Measurements from ENCODE around the gene ASMT. TPM values are rescaled to one million over a fixed set of nuclear protein-coding genes. Genes with fewer than 3 reads are reported as not detected.

The ASMT gene
- total and polyA plus RNA-seq, 2 of the 4 experiments (the other 2 are of a cell fraction), result not detected

DNA sequence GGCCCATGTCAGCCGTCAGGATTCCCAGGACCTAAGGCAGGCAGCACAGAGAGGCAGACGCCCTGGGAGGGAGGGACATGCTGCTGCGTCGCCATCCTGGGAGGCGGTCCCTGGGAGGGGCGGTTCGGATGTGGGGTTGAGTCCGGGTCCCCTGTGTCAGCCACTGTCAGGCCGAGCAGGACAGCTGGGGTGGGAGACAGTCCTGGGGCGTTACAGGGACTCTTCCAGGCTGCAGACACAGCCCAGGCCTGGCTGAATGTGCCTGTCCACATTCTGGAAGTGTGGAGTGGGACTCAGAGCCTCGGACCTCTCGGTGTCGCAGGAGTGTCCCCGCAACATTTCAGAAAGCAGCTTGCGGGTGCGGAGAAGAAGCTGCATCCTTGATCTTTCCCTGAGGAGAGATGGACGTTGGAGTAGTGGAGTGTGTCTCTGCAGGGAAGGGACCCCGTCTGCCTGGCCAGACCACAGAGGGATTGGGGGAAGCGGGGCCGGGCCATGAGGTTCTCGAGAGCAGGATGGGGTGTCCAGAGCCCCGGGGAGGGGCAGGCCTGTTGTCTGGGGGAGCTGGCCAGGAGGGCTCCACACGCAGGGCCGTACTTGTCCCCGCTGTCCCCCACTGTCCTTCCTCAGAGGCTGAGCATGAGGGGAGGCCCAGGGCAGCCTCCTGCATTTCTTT is 17.4 kb upstream of the ASMT start:
- no peak overlapping the region for H3K9ac ChIP-seq (ENCODE audit: low read depth, low read length)
- H3K36me3 ChIP-seq (ENCODE audit: control insufficient read depth, insufficient read depth, low read length), result peaks cover 85% of the 10 kb centered on the region
- no peak overlapping the region for H2BK120ac ChIP-seq (ENCODE audit: low read depth, low read length)
- H2BK15ac ChIP-seq (ENCODE audit: low read depth, low read length), result no peak overlapping the region
- no peak overlapping the region for H2BK5ac ChIP-seq (ENCODE audit: low read depth, low read length, poor library complexity, severe bottlenecking)
- no TSS peak for BruUV-seq (replicated peaks)
- peaks cover 55% of the 10 kb centered on the region for H4K20me1 ChIP-seq (ENCODE audit: insufficient read depth, low read length)
- H2AFZ ChIP-seq (replicated peaks; ENCODE audit: low read length, poor library complexity), result no peak overlapping the region
- H2AK5ac ChIP-seq (ENCODE audit: low read depth, low read length), result no peak overlapping the region
- no peak overlapping the region for H3K56ac ChIP-seq (ENCODE audit: extremely low read depth, insufficient read depth, low read length)
- H3K9me3 ChIP-seq (ENCODE audit: control insufficient read depth, insufficient read depth, low read length), result peaks cover 5% of the 10 kb centered on the region; the same call in 1 of the 2 replicates
- no peak overlapping the region for H3K18ac ChIP-seq (ENCODE audit: low read depth, low read length)
- peaks cover 3% of the 10 kb centered on the region; the same call in 1 of the 2 replicates for H3K4me1 ChIP-seq (ENCODE audit: control insufficient read depth, insufficient read depth, low read length)
- H2BK20ac ChIP-seq (ENCODE audit: low read depth, low read length), result no peak overlapping the region
- in situ Hi-C loops (cut with MboI; ENCODE audit: low sequenced_read_pairs) (loop anchor here (25.0 kb wide), 1 partner anchor 135 kb away; the partner anchor contains the start of gene ASMTL), dilution Hi-C loops (cut with HindIII; ENCODE audit: low sequenced_read_pairs, unreplicated experiment) (no loop called here), intact Hi-C loops (cut with micrococcal nuclease) (no loop called here)
- H3K9me1 ChIP-seq (ENCODE audit: insufficient read depth, low read length), result no peaks in the 10 kb centered on the region; the same call in 1 of the 2 replicates
- H3K4me3 ChIP-seq (ENCODE audit: insufficient read depth, low read depth, low read length), result no peak overlapping the region
- H4K8ac ChIP-seq (ENCODE audit: low read depth in 2 of 2, low read length in 2 of 2), result no peak overlapping the region
- no peak overlapping the region for H3K23ac ChIP-seq (ENCODE audit: low read depth, low read length)
- DNase-seq (no peak), ATAC-seq (ENCODE audit: low read depth) (no peak)
- H3K4me2 ChIP-seq (ENCODE audit: low read depth, low read length), result no peak overlapping the region
- no peak overlapping the region for H3K14ac ChIP-seq (replicated peaks; ENCODE audit: low read depth, low read length)
- H4K5ac ChIP-seq (ENCODE audit: low read depth, low read length), result no peak overlapping the region
- H3K79me1 ChIP-seq (ENCODE audit: low read depth in 1 of 2, low read length in 2 of 2), result peaks cover 7 to 29% of the 10 kb centered on the region in 2 experiments
- 94% methylated on average over 3 of the region's 25 CpGs; no CpG with 5 or more reads in 1 of the 2 experiments for WGBS, 2 experiments (ENCODE audit: extremely low coverage in 2 of 2, insufficient read length in 1 of 2)
- H4K91ac ChIP-seq (ENCODE audit: insufficient read depth, low read depth, low read length), result no peak overlapping the region
- no peak overlapping the region for H2AK9ac ChIP-seq (replicated peaks; ENCODE audit: low read depth, low read length, poor library complexity)
- TF ChIP-seq, protein P1, sequence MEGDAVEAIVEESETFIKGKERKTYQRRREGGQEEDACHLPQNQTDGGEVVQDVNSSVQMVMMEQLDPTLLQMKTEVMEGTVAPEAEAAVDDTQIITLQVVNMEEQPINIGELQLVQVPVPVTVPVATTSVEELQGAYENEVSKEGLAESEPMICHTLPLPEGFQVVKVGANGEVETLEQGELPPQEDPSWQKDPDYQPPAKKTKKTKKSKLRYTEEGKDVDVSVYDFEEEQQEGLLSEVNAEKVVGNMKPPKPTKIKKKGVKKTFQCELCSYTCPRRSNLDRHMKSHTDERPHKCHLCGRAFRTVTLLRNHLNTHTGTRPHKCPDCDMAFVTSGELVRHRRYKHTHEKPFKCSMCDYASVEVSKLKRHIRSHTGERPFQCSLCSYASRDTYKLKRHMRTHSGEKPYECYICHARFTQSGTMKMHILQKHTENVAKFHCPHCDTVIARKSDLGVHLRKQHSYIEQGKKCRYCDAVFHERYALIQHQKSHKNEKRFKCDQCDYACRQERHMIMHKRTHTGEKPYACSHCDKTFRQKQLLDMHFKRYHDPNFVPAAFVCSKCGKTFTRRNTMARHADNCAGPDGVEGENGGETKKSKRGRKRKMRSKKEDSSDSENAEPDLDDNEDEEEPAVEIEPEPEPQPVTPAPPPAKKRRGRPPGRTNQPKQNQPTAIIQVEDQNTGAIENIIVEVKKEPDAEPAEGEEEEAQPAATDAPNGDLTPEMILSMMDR (conservative IDR thresholded peaks at IDR 0.05; ENCODE audit: low read depth, low read length), result no peak
- TF ChIP-seq RCOR1 (IDR thresholded peaks at IDR 0.05; ENCODE audit: insufficient replicate concordance, low read length) (no peak), BHLHE40 (IDR thresholded peaks at IDR 0.05; ENCODE audit: low read depth, low read length) (no peak), POLR2A (IDR thresholded peaks at IDR 0.05; ENCODE audit: low read depth, low read length) (no peak), RFX5 (IDR thresholded peaks at IDR 0.05; ENCODE audit: low read depth, low read length) (no peak), SMC3 (IDR thresholded peaks at IDR 0.05; ENCODE audit: low read depth, low read length) (no peak), CHD1 (IDR thresholded peaks at IDR 0.05; ENCODE audit: low read depth, low read length) (no peak)
- CTCF ChIA-PET, result no interaction called here
- no peak overlapping the region for H3K4ac ChIP-seq (ENCODE audit: low read depth, low read length)
- no peaks in the 10 kb centered on the region for H3K27me3 ChIP-seq (ENCODE audit: control insufficient read depth, insufficient read depth, low read length)
- POLR2A ChIA-PET (ENCODE audit: unreplicated experiment), result no interaction called here
- no peak overlapping the region for H3K27ac ChIP-seq (ENCODE audit: insufficient read depth, low read length)

Measured in IMR-90 (cell line).